Keratinocyte (primary cell): ENCODE measurements around the gene TRAPPC11. TPM values are rescaled to one million over a fixed set of nuclear protein-coding genes. Genes with fewer than 3 reads are reported as not detected.

Source experiments
- DNase-seq: peaks from one replicate; pipeline ENCODE4 v3.0.0-alpha.2; 2011; ENCODE audit warnings: low read depth, missing footprints, low spot score
- FAIRE-seq: peaks from 2 replicates; lab custom pipeline; 2011; peaks lifted over from hg19 to GRCh38; lab: Jason Lieb, UNC
- H2AFZ ChIP-seq: 2 replicates; pipeline ENCODE4 v1.6.0; 2012; ENCODE audit warnings: low read length, control low read depth, inconsistent platforms; ENCODE audit not compliant: control insufficient read depth
- H3K27ac ChIP-seq: 2 replicates; pipeline ENCODE4 v1.5.1; 2011; ENCODE audit warnings: low read length; ENCODE audit not compliant: control insufficient read depth, insufficient read depth
- H3K27me3 ChIP-seq: 3 replicates; pipeline ENCODE4 v1.6.0; 2011; ENCODE audit warnings: low read length; ENCODE audit not compliant: control insufficient read depth, insufficient read depth; ENCODE audit errors: extremely low read depth
- H3K36me3 ChIP-seq, 2 experiments: 2 replicates in 1 of 2; 3 replicates in 1 of 2; pipeline ENCODE4 v1.5.1; 2011; ENCODE audit warnings: low read length in 2 of 2, mild to moderate bottlenecking in 1 of 2; ENCODE audit not compliant: control insufficient read depth in 2 of 2, insufficient read depth in 2 of 2; ENCODE audit errors: extremely low read depth in 1 of 2
- H3K4me1 ChIP-seq: 3 replicates; pipeline ENCODE4 v1.5.1; 2011; ENCODE audit warnings: low read length; ENCODE audit not compliant: control insufficient read depth, insufficient read depth; ENCODE audit errors: extremely low read depth
- H3K4me2 ChIP-seq: 3 replicates; pipeline ENCODE4 v1.6.0; 2011; ENCODE audit warnings: low read depth, low read length; ENCODE audit not compliant: control insufficient read depth, insufficient read depth; ENCODE audit errors: extremely low read depth
- H3K4me3 ChIP-seq, 3 experiments: fragments of 200-600 bp in 1 of 3; sonication (generic) in 1 of 3; 2 replicates in 2 of 3; 3 replicates in 1 of 3; pipeline ENCODE4 v1.5.1; 2011 to 2016; ENCODE audit warnings: low read length in 3 of 3, mild to moderate bottlenecking in 3 of 3, control low read depth in 2 of 3, inconsistent platforms in 1 of 3, low read depth in 1 of 3, mixed read lengths in 1 of 3, mixed run types in 1 of 3, moderate library complexity in 1 of 3; ENCODE audit not compliant: control insufficient read depth in 2 of 3, insufficient read depth in 2 of 3; ENCODE audit errors: extremely low read depth in 1 of 3
- H3K79me2 ChIP-seq: 2 replicates; pipeline ENCODE4 v1.6.0; 2012; ENCODE audit warnings: low read length; ENCODE audit not compliant: control insufficient read depth, insufficient read depth
- H3K9ac ChIP-seq: 3 replicates; pipeline ENCODE4 v1.6.0; 2011; ENCODE audit warnings: low read length; ENCODE audit not compliant: control insufficient read depth, insufficient read depth; ENCODE audit errors: extremely low read depth
- H3K9me1 ChIP-seq: 3 replicates; pipeline ENCODE4 v1.6.0; 2011; ENCODE audit warnings: low read length; ENCODE audit not compliant: control insufficient read depth, insufficient read depth; ENCODE audit errors: extremely low read depth
- H3K9me3 ChIP-seq: 2 replicates; pipeline ENCODE4 v1.5.1; 2012; ENCODE audit warnings: low read depth, low read length; ENCODE audit not compliant: control insufficient read depth
- H4K20me1 ChIP-seq: 3 replicates; pipeline ENCODE4 v1.6.0; 2011; ENCODE audit warnings: low read length; ENCODE audit not compliant: control insufficient read depth, insufficient read depth; ENCODE audit errors: extremely low read depth
- CTCF ChIP-seq, 3 experiments: IDR thresholded peaks in 1 of 3; conservative IDR thresholded peaks in 1 of 3; optimal IDR thresholded peaks in 1 of 3; 2 replicates in 2 of 3; 3 replicates in 1 of 3; pipeline versions ENCODE3 to v1.5.1; 2011; ENCODE audit warnings: low read length in 3 of 3, mild to moderate bottlenecking in 3 of 3, moderate library complexity in 2 of 3, control low read depth in 1 of 3, inconsistent platforms in 1 of 3; ENCODE audit not compliant: insufficient read depth in 2 of 3; ENCODE audit errors: extremely low read depth in 1 of 3
- EZH2 ChIP-seq: IDR thresholded peaks from one replicate; pipeline ENCODE4 v1.6.1; 2012; ENCODE audit warnings: inconsistent platforms, mild to moderate bottlenecking, low read length, moderate library complexity
- dilution Hi-C: fragments of 300-500 bp; cut with MboI; formaldehyde crosslinking; loops from one replicate; pipeline ENCODE4 v1.7.0; 2020; ENCODE audit warnings: low sequenced_read_pairs; ENCODE audit not compliant: extremely low pct_ligation_motif_present
- polyA plus RNA-seq, 5 experiments: library from polyadenylated mRNA; depleted of rRNA in 3 of 5; stranded (reverse) in 3 of 5; stranded (forward) in 1 of 5; unstranded in 1 of 5; fragments of >200 nt; gene quantifications; 1 replicate in 1 of 5; 2 replicates in 3 of 5; 3 replicates in 1 of 5; pipeline versions ENCODE4 v1.2.1 to v1.2.3, GENCODE V29; 2011 to 2012; ENCODE audit warnings: missing spikeins in 2 of 5, low read depth in 1 of 5, low replicate concordance in 1 of 5

TRAPPC11 gene
- polyA plus RNA-seq, 1 donor (not counting 4 experiments of a cell fraction or from before 2014, with no cell fraction given) = 42.5 TPM

DNA sequence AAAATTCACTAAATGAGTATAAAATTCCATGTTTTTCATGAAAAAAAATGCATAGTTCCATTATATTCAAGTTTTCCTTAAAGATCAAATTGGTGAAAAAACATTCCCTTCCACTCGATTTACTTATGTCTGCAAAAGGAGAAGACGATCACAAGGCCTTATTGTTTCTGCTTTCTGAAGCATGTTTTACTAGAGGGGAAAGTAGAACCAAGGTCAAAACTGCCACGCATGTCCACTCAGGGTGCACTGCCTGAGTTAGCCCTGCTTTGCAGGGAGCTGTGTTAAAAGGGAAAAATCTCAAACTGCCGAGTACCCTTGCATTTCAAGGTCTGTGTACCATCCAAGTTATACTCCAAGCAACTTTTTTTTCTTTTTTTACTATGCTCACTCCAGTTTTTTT is 57.2 kb downstream of the TRAPPC11 start:
- Histone ChIP-seq H3K27me3 (no peaks in the 10 kb centered on the region), H3K9me3 (no peaks in the 10 kb centered on the region), H3K36me3 (peaks cover 1 to 3% of the 10 kb centered on the region in 2 experiments), H3K27ac (no peak overlapping the region), H3K9me1 (no peaks in the 10 kb centered on the region), H3K4me3 (no peak overlapping the region), H3K9ac (no peak overlapping the region), H3K4me2 (no peak overlapping the region), H4K20me1 (no peaks in the 10 kb centered on the region), H3K4me1 (no peaks in the 10 kb centered on the region), H2AFZ (no peak overlapping the region), H3K79me2 (no peaks in the 10 kb centered on the region)
- DNase-seq (no peak), FAIRE-seq (no peak)
- TF ChIP-seq EZH2 (no peak), CTCF (optimal IDR thresholded peaks at IDR 0.05 in 1 of 3, IDR thresholded peaks at IDR 0.05 in 1 of 3, conservative IDR thresholded peaks at IDR 0.05 in 1 of 3; ENCODE audit: extremely low read depth in 1 of 3, insufficient read depth in 2 of 3, low read length in 3 of 3) (no peak)
- dilution Hi-C loops = no loop called here

- dilution Hi-C loops = no loop called here
- TF ChIP-seq EZH2 = no peak
- no peak for TF ChIP-seq CTCF (optimal IDR thresholded peaks at IDR 0.05 in 1 of 3, IDR thresholded peaks at IDR 0.05 in 1 of 3, conservative IDR thresholded peaks at IDR 0.05 in 1 of 3; ENCODE audit: extremely low read depth in 1 of 3, insufficient read depth in 2 of 3, low read length in 3 of 3)
- H3K9me1 ChIP-seq = no peaks in the 10 kb centered on the region
- H3K27ac ChIP-seq = no peak overlapping the region
- no peaks in the 10 kb centered on the region for H3K36me3 ChIP-seq
- no peak overlapping the region for H2AFZ ChIP-seq
- H3K9ac ChIP-seq = no peak overlapping the region
- H3K4me2 ChIP-seq = peak overlapping the region; percentile 4
- DNase-seq (no peak), FAIRE-seq (no peak)
- no peaks in the 10 kb centered on the region for H3K9me3 ChIP-seq
- no peak overlapping the region for H3K4me3 ChIP-seq
- no peaks in the 10 kb centered on the region for H4K20me1 ChIP-seq
- H3K79me2 ChIP-seq = no peaks in the 10 kb centered on the region
- H3K4me1 ChIP-seq = peaks cover 5% of the 10 kb centered on the region
- no peaks in the 10 kb centered on the region for H3K27me3 ChIP-seq
Observed at GRCh38 chr4:183718876-183719275, 59.8 kb downstream of the TRAPPC11 start.
